ENCODE measurements around the gene ATP1A1.

GRCh38 chr1:116416854-116417513, 43.9 kb downstream of the ATP1A1 start:
- TF ChIP-seq CTCF (IDR thresholded peaks at IDR 0.05; ENCODE audit: low read depth, low read length) (no peak), POLR2A (IDR thresholded peaks at IDR 0.05; ENCODE audit: extremely low read depth, insufficient read length) (no peak), MYC (IDR thresholded peaks at IDR 0.05; ENCODE audit: low read depth, low read length) (no peak), MAX (IDR thresholded peaks at IDR 0.05; ENCODE audit: low read depth, low read length) (no peak)
